ENCODE results near the gene MCC. TPM values are rescaled to one million over a fixed set of nuclear protein-coding genes. Genes with fewer than 3 reads are reported as not detected.

Gene MCC
- total RNA-seq, 1 donor from 2014 or later: 46.1 TPM

DNA sequence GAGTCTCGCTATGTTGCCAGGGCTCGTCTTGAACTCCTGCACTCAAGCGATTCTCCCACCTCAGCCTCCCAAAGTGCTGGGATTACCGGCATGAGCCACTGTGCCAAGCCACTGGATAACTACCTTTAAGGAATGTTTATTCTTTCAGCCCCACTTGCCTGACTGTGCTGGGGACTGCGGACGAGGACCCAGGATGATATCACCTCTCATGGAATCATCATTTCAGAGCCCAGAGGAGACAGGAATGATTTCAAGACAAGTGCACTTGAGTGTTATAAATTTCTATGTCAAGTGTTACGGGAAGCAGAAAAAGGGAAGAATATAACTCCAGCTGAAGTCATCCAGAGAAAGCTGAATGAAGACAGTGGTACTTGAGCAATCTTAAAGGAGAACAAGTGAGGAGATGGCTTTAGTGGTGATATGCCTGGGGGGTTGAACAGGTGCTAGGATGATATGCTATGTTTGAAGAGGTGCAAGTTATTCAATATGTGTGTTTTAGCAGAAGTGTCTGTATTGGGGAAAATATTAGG, 402.3 kb downstream of the MCC start:
- peaks cover 53% of the 10 kb centered on the region for H3K4me1 Mint-ChIP-seq (ENCODE audit: low read depth, unreplicated experiment)
- peaks cover 4% of the 10 kb centered on the region for H3K9me3 Mint-ChIP-seq (ENCODE audit: unreplicated experiment)
- H3K27me3 Mint-ChIP-seq (ENCODE audit: unreplicated experiment): peaks cover 4% of the 10 kb centered on the region
- TF ChIP-seq, protein P1, sequence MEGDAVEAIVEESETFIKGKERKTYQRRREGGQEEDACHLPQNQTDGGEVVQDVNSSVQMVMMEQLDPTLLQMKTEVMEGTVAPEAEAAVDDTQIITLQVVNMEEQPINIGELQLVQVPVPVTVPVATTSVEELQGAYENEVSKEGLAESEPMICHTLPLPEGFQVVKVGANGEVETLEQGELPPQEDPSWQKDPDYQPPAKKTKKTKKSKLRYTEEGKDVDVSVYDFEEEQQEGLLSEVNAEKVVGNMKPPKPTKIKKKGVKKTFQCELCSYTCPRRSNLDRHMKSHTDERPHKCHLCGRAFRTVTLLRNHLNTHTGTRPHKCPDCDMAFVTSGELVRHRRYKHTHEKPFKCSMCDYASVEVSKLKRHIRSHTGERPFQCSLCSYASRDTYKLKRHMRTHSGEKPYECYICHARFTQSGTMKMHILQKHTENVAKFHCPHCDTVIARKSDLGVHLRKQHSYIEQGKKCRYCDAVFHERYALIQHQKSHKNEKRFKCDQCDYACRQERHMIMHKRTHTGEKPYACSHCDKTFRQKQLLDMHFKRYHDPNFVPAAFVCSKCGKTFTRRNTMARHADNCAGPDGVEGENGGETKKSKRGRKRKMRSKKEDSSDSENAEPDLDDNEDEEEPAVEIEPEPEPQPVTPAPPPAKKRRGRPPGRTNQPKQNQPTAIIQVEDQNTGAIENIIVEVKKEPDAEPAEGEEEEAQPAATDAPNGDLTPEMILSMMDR (IDR thresholded peaks at IDR 0.05; ENCODE audit: partially characterized antibody, unreplicated experiment): no peak
- H3K27ac Mint-ChIP-seq (ENCODE audit: unreplicated experiment): no peak overlapping the region
- peak overlapping the region; percentile 35 for H3K4me3 Mint-ChIP-seq (ENCODE audit: unreplicated experiment)
- no peak for DNase-seq
- no peaks in the 10 kb centered on the region for H3K36me3 Mint-ChIP-seq (ENCODE audit: unreplicated experiment)

GRCh38 chr5:113085084-113085414, 403.2 kb downstream of the MCC start:
- TF ChIP-seq, protein P1 (IDR thresholded peaks at IDR 0.05; ENCODE audit: partially characterized antibody, unreplicated experiment): no peak
- Mint-ChIP-seq H3K4me1 (ENCODE audit: low read depth, unreplicated experiment) (peaks cover 46% of the 10 kb centered on the region), H3K4me3 (ENCODE audit: unreplicated experiment) (no peak overlapping the region), H3K36me3 (ENCODE audit: unreplicated experiment) (no peaks in the 10 kb centered on the region), H3K27me3 (ENCODE audit: unreplicated experiment) (peaks cover 4% of the 10 kb centered on the region), H3K27ac (ENCODE audit: unreplicated experiment) (peak overlapping the region; percentile 28), H3K9me3 (ENCODE audit: unreplicated experiment) (peaks cover 4% of the 10 kb centered on the region)
- DNase-seq: no peak

- DNase-seq: peak; percentile 76
- peak overlapping the region; percentile 6 for H3K4me3 Mint-ChIP-seq (ENCODE audit: unreplicated experiment)
- TF ChIP-seq, protein P1 (IDR thresholded peaks at IDR 0.05; ENCODE audit: partially characterized antibody, unreplicated experiment): no peak
- peaks cover 4% of the 10 kb centered on the region for H3K9me3 Mint-ChIP-seq (ENCODE audit: unreplicated experiment)
- peaks cover 4% of the 10 kb centered on the region for H3K27me3 Mint-ChIP-seq (ENCODE audit: unreplicated experiment)
- H3K27ac Mint-ChIP-seq (ENCODE audit: unreplicated experiment): peak overlapping the region; percentile 77
- no peaks in the 10 kb centered on the region for H3K36me3 Mint-ChIP-seq (ENCODE audit: unreplicated experiment)
- peaks cover 41% of the 10 kb centered on the region for H3K4me1 Mint-ChIP-seq (ENCODE audit: low read depth, unreplicated experiment)
These were observed 403.7 kb downstream of the MCC start for GRCh38 chr5:113084402-113085083.

GRCh38 chr5:113083481-113083880, 404.8 kb downstream of the MCC start:
- H3K27ac Mint-ChIP-seq (ENCODE audit: unreplicated experiment): no peak overlapping the region
- TF ChIP-seq, protein P1 (IDR thresholded peaks at IDR 0.05; ENCODE audit: partially characterized antibody, unreplicated experiment): no peak
- DNase-seq: no peak
- H3K4me1 Mint-ChIP-seq (ENCODE audit: low read depth, unreplicated experiment): peaks cover 38% of the 10 kb centered on the region
- H3K27me3 Mint-ChIP-seq (ENCODE audit: unreplicated experiment): peaks cover 4% of the 10 kb centered on the region
- H3K9me3 Mint-ChIP-seq (ENCODE audit: unreplicated experiment): peaks cover 4% of the 10 kb centered on the region
- peaks cover 8% of the 10 kb centered on the region for H3K36me3 Mint-ChIP-seq (ENCODE audit: unreplicated experiment)
- no peak overlapping the region for H3K4me3 Mint-ChIP-seq (ENCODE audit: unreplicated experiment)

DNA sequence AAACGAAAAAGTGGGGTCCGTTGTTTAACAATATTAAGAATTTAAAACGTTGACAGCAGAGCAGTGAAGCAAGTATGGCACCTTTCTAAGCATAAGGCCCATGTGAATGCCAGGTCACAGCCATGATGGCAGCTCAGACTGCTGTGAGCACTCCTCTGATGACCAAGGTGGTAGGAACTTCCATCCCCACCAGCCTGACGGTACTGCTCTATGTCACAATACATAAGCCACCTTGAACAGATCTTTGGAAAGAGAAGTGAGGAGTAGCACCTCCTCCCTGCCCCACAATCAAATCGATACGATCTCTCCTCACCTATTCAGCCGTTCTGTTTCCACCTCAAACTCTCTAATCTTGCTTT, 405.7 kb downstream of the MCC start:
- Mint-ChIP-seq H3K4me1 (ENCODE audit: low read depth, unreplicated experiment) (peaks cover 31% of the 10 kb centered on the region), H3K27ac (ENCODE audit: unreplicated experiment) (no peak overlapping the region), H3K36me3 (ENCODE audit: unreplicated experiment) (peaks cover 8% of the 10 kb centered on the region), H3K9me3 (ENCODE audit: unreplicated experiment) (peaks cover 7% of the 10 kb centered on the region), H3K4me3 (ENCODE audit: unreplicated experiment) (no peak overlapping the region), H3K27me3 (ENCODE audit: unreplicated experiment) (peaks cover 4% of the 10 kb centered on the region)
- DNase-seq: no peak
- TF ChIP-seq, protein P1 (IDR thresholded peaks at IDR 0.05; ENCODE audit: partially characterized antibody, unreplicated experiment): no peak
